Stomach (tissue), 9 donors: ENCODE measurements around the gene TUBGCP2. TPM values are rescaled to one million over a fixed set of nuclear protein-coding genes. Genes with fewer than 3 reads are reported as not detected.
A peak's percentile ranks its signal among the peaks of the same experiment; 100 is the strongest.
"Not testable (repeated sequence)": the region's sequence is repeated elsewhere in the genome, so short reads cannot be mapped to it uniquely, and the experiment has no call there.

Experiments used
- DNase-seq, 2 donors: peaks; one replicate each; pipeline versions ENCODE4 v3.0.0 to v3.0.0-alpha.2; 2013 to 2019
- H3K27ac ChIP-seq, 5 donors: fragments of 200-600 bp in 4 of 5; sonication (generic) in 4 of 5; one replicate each; pipeline ENCODE4 v1.5.1; 2013 to 2019; ENCODE audit warnings: mild to moderate bottlenecking in 1 of 5, moderate library complexity in 1 of 5
- H3K27me3 ChIP-seq, 3 donors: fragments of 200-600 bp; sonication (generic); one replicate each; pipeline ENCODE4 v1.5.1; 2017 to 2019; ENCODE audit warnings: mixed run types in 1 of 3
- H3K36me3 ChIP-seq, 4 donors: fragments of 200-600 bp; sonication (generic); 1 replicate in 3 of 4; 2 replicates in 1 of 4; pipeline ENCODE4 v1.5.1; 2016 to 2019
- H3K4me1 ChIP-seq, 4 donors: fragments of 200-600 bp; sonication (generic); one replicate each; pipeline ENCODE4 v1.5.1; 2016 to 2019
- H3K4me3 ChIP-seq, 4 donors: fragments of 200-600 bp; sonication (generic) in 3 of 4; one replicate each; pipeline ENCODE4 v1.5.1; 2016 to 2019; ENCODE audit warnings: mild to moderate bottlenecking in 1 of 4
- H3K9me3 ChIP-seq, 4 donors: fragments of 200-600 bp; sonication (generic); one replicate each; pipeline ENCODE4 v1.5.1; 2016 to 2019
- EP300 ChIP-seq: sonication (generic); formaldehyde crosslinking; IDR thresholded peaks from one replicate; pipeline ENCODE4 v1.6.1; 2017; ENCODE audit warnings: antibody characterized with exemption
- POLR2A ChIP-seq, 4 donors: fragments of 450-650 bp; IDR thresholded peaks; one replicate each; pipeline ENCODE4 v1.6.1; 2016; ENCODE audit warnings: antibody characterized with exemption in 4 of 4, control low read depth in 2 of 4, mild to moderate bottlenecking in 1 of 4, moderate library complexity in 1 of 4
- POLR2AphosphoS5 ChIP-seq, 3 donors: sonication (generic); formaldehyde crosslinking; IDR thresholded peaks; one replicate each; pipeline ENCODE4 v1.6.1; 2016; ENCODE audit warnings: antibody characterized with exemption in 3 of 3
- WGBS, 5 donors: extraction: QIAGEN DNeasy Blood & Tissue Kit in 3 of 5; methylation state at CpG; one replicate each; pipeline versions ENCODE4 v1.1.5 to v1.1.7; 2013 to 2018; 5-methylcytosine and 5-hydroxymethylcytosine counted together
- intact Hi-C: fragments of 100-400 bp; cut with DNase I; formaldehyde crosslinking; loops from one replicate; pipeline ENCODE4 v1.15.1; 2023; ENCODE audit warnings: low total_unique reads
- polyA plus RNA-seq, 3 donors: library from polyadenylated mRNA; stranded (reverse); fragments of 200-250 nt; gene quantifications; one replicate each; pipeline ENCODE4 v1.2.3, GENCODE V29; 2013
- total RNA-seq, 5 donors: library from RNA; depleted of rRNA; stranded (reverse); fragments of >200 nt; gene quantifications; one replicate each; pipeline versions ENCODE4 v1.1.0 to v1.2.3, GENCODE V29; 2014 to 2016
- TF ChIP-seq, protein P1 (sequence below), 7 experiments: fragments of 450-650 bp in 4 of 7; fragments of 200-600 bp in 3 of 7; sonication (generic) in 3 of 7; IDR thresholded peaks; one replicate each; pipeline ENCODE4 v1.5.1; 2016 to 2019; ENCODE audit warnings: antibody characterized with exemption in 7 of 7, control low read depth in 2 of 7, mild to moderate bottlenecking in 1 of 7
- donor health status: healthy with polysubstance abuse.
- donor health status: Bipolar disorder and iron deficiency.
- donor health status: healthy.

The TUBGCP2 gene
- total and polyA plus RNA-seq, 8 donors = 18.3 to 117 (median 47.6) TPM

DNA sequence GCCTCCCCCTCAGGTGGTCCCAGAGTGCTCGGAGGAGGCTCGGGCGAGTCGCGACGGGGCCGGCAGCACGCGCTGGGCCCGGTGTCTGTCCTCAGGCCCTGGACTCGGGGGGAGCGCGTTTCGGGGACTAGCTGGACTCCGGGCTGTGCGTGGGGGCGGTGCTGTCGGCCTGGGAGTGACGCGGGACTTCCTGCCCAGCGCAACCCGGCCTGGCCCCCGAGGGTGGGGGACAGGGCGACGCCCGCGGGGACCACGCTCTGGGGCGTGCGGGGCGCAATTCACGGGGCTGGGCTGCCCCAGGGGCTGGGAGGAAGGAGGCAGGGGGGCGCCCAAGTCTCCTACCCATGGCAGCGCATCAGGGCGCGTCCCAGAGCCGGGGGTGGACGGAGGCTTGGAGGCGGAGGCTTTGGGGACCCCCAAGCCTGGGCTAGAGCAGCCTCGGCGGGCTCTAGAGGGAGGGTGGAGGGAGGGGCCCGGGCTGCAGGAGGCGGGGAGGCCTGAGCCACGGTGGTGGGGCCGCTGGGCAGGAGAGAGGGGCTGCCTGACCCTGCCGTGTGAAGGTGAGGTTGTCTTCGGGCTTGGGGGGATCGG is 73.3 kb downstream of the TUBGCP2 start:
- intact Hi-C loops = no loop called here
- Histone ChIP-seq H3K36me3 (no peaks in the 10 kb centered on the region), H3K27ac (peak overlapping the region in 1 of 5 donors; percentile 4), H3K9me3 (no peaks in the 10 kb centered on the region), H3K27me3 (peaks cover 57 to 100% (median 92%) of the 10 kb centered on the region in 3 donors), H3K4me1 (peaks cover 18 to 44% (median 34%) of the 10 kb centered on the region in 4 donors), H3K4me3 (peak overlapping the region in 3 of 4 donors; percentile 27 to 42 (median 37))
- WGBS, 5 donors = 2 to 12% (median 6%) methylated on average over 29 to 48 of the region's 48 CpGs
- no peak for DNase-seq
- no peak for TF ChIP-seq EP300
- no peak for TF ChIP-seq POLR2A (IDR thresholded peaks at IDR 0.05)
- no peak for TF ChIP-seq POLR2AphosphoS5 (IDR thresholded peaks at IDR 0.05)
- TF ChIP-seq, protein P1, sequence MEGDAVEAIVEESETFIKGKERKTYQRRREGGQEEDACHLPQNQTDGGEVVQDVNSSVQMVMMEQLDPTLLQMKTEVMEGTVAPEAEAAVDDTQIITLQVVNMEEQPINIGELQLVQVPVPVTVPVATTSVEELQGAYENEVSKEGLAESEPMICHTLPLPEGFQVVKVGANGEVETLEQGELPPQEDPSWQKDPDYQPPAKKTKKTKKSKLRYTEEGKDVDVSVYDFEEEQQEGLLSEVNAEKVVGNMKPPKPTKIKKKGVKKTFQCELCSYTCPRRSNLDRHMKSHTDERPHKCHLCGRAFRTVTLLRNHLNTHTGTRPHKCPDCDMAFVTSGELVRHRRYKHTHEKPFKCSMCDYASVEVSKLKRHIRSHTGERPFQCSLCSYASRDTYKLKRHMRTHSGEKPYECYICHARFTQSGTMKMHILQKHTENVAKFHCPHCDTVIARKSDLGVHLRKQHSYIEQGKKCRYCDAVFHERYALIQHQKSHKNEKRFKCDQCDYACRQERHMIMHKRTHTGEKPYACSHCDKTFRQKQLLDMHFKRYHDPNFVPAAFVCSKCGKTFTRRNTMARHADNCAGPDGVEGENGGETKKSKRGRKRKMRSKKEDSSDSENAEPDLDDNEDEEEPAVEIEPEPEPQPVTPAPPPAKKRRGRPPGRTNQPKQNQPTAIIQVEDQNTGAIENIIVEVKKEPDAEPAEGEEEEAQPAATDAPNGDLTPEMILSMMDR (IDR thresholded peaks at IDR 0.05) = no peak

DNA sequence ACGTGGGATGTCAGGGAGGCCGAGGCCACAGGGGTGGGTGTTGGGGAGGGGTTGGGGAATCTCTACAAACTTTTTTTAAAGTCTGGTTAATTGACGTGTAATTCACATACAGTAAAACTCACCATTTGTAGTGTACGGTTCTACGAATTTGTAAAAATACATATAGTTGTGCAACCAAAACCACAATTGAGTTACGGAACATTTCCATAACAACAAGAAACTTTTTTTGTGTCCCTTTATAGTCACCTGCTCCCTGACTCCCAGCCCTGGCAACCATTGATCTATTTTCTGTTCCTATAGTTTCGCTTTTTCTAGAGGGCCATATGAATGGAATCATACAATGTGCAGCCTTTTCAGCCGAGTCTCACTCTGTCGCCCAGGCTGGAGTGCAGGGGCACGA is 73.9 kb downstream of the TUBGCP2 start:
- H3K36me3 ChIP-seq, H3K27ac ChIP-seq, intact Hi-C loops, H3K9me3 ChIP-seq, H3K4me3 ChIP-seq, DNase-seq: not testable (repeated sequence)
- WGBS, 5 donors = 51 to 65% (median 60%) methylated on average over 7 to 10 of the region's 10 CpGs
- H3K27me3 ChIP-seq = peaks cover 56 to 100% (median 93%) of the 10 kb centered on the region in 3 donors
- peaks cover 23 to 49% (median 38%) of the 10 kb centered on the region in 4 donors for H3K4me1 ChIP-seq

DNA sequence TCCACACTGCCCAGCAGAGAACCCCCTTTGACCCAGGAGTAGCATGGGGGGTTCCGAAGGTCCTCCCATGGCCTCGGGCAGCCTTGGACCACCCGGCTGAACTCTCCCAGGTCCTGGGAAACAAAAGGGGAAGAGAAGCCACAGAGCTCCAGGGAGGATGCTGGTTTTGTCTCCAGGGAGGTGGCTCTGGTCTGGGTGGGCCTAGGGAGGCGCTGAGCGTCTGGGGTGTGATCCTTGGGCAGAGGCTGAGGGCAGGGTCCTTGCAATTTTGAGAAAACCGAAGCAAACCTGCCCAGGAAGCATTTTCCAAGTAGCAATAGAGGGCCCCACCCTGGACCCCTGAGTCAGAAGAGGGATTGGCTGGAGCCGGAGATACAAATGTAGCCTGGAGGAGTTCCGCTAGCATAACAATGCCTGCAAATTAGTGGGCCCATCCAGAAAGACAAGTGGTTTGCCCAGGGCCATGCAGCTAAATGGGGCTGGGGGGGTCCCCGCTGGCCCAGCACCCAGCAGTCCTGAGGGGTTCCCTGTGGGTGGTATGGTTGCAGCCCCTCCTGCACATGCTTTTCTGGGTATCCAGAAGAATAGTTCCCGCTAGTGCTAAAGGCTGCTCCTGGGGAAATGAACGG is 76.6 kb downstream of the TUBGCP2 start:
- H3K4me1 ChIP-seq = peaks cover 23 to 43% (median 34%) of the 10 kb centered on the region in 4 donors
- TF ChIP-seq, protein P1 (IDR thresholded peaks at IDR 0.05) = no peak
- TF ChIP-seq POLR2A (IDR thresholded peaks at IDR 0.05) (no peak), EP300 (no peak), POLR2AphosphoS5 (IDR thresholded peaks at IDR 0.05) (no peak)
- no peak for DNase-seq
- H3K27me3 ChIP-seq = peaks cover 41 to 100% (median 90%) of the 10 kb centered on the region in 3 donors
- H3K27ac ChIP-seq = no peak overlapping the region
- WGBS, 5 donors = 52 to 61% (median 59%) methylated on average over 11 of the region's 11 CpGs
- H3K4me3 ChIP-seq = no peak overlapping the region
- H3K9me3 ChIP-seq = no peaks in the 10 kb centered on the region
- intact Hi-C loops = no loop called here
- no peaks in the 10 kb centered on the region for H3K36me3 ChIP-seq

DNA sequence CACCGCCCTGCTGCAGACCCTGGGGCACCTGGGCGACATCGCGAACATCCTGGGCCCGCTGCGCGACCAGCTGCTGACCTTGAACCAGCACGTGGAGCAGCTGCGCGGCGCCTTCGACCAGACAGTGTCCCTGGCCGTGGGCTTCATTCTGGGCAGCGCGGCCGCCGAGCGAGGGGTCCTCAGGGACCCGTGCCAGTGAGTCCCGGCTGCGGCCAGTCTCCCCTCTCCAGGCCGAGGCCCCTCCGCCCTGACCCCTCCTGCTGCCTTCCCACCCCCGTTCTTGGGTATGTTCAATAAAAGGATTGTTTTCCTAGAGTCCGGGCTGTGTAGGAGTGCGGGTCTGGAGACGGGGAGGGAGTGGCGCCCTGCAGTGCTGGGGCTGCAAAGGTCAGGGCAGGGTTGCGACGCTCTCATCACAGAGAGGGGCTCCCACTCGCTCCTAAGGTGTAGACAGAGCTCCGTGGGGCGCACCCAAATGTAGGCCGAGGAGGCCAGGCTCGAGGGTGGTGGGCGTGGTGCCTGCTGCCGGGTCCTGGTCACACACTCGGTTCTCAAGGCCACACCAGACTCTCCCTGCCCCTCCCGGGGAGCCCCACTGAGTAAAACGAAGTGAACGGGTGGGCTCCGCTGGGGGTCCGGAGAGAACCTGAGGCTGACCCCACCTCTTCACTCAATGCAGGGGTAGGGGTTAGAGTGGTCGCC is 77.3 kb downstream of the TUBGCP2 start:
- H3K4me3 ChIP-seq = no peak overlapping the region
- 16 to 29% (median 19%) methylated on average over 19 to 44 of the region's 44 CpGs for WGBS, 5 donors
- no peaks in the 10 kb centered on the region for H3K36me3 ChIP-seq
- peaks cover 37 to 100% (median 90%) of the 10 kb centered on the region in 3 donors for H3K27me3 ChIP-seq
- DNase-seq = no peak
- H3K4me1 ChIP-seq = peaks cover 16 to 36% (median 27%) of the 10 kb centered on the region in 4 donors
- H3K27ac ChIP-seq = no peak overlapping the region
- TF ChIP-seq, protein P1 (IDR thresholded peaks at IDR 0.05) = no peak
- TF ChIP-seq EP300 = no peak
- no peak for TF ChIP-seq POLR2AphosphoS5 (IDR thresholded peaks at IDR 0.05)
- no peak for TF ChIP-seq POLR2A (IDR thresholded peaks at IDR 0.05)
- intact Hi-C loops = no loop called here
- H3K9me3 ChIP-seq = no peaks in the 10 kb centered on the region
